HL-60 (cell line): ENCODE data around the gene MAP4.

Experiments used
- DNase-seq, 2 experiments: peaks; one replicate each; pipeline ENCODE4 v3.0.0-alpha.2; 2010 to 2020; ENCODE audit warnings: low read depth in 1 of 2, low spot score in 1 of 2
- H3K27ac ChIP-seq: fragments of 250-450 bp; sonication (Bioruptor Pico); replicated peaks from 2 replicates; pipeline ENCODE4 v1.5.1; 2020; ENCODE audit warnings: mild to moderate bottlenecking, moderate library complexity
- H3K27me3 ChIP-seq: fragments of 250-450 bp; sonication (Bioruptor Pico); 2 replicates; pipeline ENCODE4 v1.5.1; 2021; ENCODE audit warnings: mild to moderate bottlenecking, moderate library complexity; ENCODE audit not compliant: insufficient read depth, poor library complexity, severe bottlenecking
- H3K4me3 ChIP-seq: replicated peaks from 2 replicates; pipeline ENCODE4 v1.5.1; 2011; ENCODE audit warnings: mild to moderate bottlenecking, control low read depth, low read length; ENCODE audit not compliant: insufficient read depth
- CTCF ChIP-seq: IDR thresholded peaks from one replicate; pipeline ENCODE4 v1.5.1; 2011; ENCODE audit warnings: low read length, control low read depth, inconsistent platforms; ENCODE audit not compliant: insufficient read depth
- GABPA ChIP-seq: IDR thresholded peaks from 2 replicates; pipeline ENCODE4 v1.6.1; 2012; ENCODE audit warnings: low read depth
- POLR2AphosphoS5 ChIP-seq: IDR thresholded peaks from 2 replicates; pipeline ENCODE4 v1.6.1; 2012; ENCODE audit warnings: low read depth
- REST ChIP-seq: IDR thresholded peaks from 2 replicates; pipeline ENCODE4 v1.6.1; 2012; ENCODE audit warnings: low read depth; ENCODE audit not compliant: insufficient replicate concordance
- SPI1 ChIP-seq: IDR thresholded peaks from 2 replicates; pipeline ENCODE4 v1.6.1; 2012; ENCODE audit warnings: low read depth, mild to moderate bottlenecking, borderline replicate concordance
- microRNA-seq: library from miRNA; unstranded; fragments of <30 nt; microRNA quantifications from one replicate; pipeline ENCODE4, GENCODE V29; 2018

MAP4 gene

GRCh38 chr3:47803480-47804025, 212.7 kb downstream of the MAP4 start:
- DNase-seq = peak; percentile 52 to 57
- no peaks in the 10 kb centered on the region for H3K27me3 ChIP-seq
- peak overlapping the region; percentile 87 for H3K4me3 ChIP-seq
- H3K27ac ChIP-seq = peak overlapping the region; percentile 63
- TF ChIP-seq REST (no peak), POLR2AphosphoS5 (no peak), CTCF (no peak), GABPA (no peak), SPI1 (no peak)

GRCh38 chr3:47802734-47803479, 213.3 kb downstream of the MAP4 start, which contains the start of gene DHX30:
Gene DHX30 (plus strand): TSS chr3:47803138. CDS start chr3:47810684, 7,546 bp downstream.
- Histone ChIP-seq H3K4me3 (peak within 1 kb of the TSS; percentile 87), H3K27me3 (no peaks in the 10 kb centered on the region), H3K27ac (peak within 1 kb of the TSS; percentile 77)
- TF ChIP-seq REST (no peak), GABPA (peak; percentile 88), SPI1 (no peak), POLR2AphosphoS5 (peak; percentile 23; the same call in 1 of the 2 replicates), CTCF (no peak)
- DNase-seq = peak; percentile 69 to 84

Small RNA genes within 50 kb of the gene (microRNA-seq; reads per million reads assigned to microRNA genes)
- 65.1 reads per million, percentile 64 among the genes with 10 or more reads in this experiment for gene MIR1226
